ENCODE results near the gene CUX1. TPM values are rescaled to one million over a fixed set of nuclear protein-coding genes. Genes with fewer than 3 reads are reported as not detected.

The CUX1 gene
- total RNA-seq, 8 experiments from 2014 or later = 9.2 to 52.7 (median 24.2) TPM

DNA sequence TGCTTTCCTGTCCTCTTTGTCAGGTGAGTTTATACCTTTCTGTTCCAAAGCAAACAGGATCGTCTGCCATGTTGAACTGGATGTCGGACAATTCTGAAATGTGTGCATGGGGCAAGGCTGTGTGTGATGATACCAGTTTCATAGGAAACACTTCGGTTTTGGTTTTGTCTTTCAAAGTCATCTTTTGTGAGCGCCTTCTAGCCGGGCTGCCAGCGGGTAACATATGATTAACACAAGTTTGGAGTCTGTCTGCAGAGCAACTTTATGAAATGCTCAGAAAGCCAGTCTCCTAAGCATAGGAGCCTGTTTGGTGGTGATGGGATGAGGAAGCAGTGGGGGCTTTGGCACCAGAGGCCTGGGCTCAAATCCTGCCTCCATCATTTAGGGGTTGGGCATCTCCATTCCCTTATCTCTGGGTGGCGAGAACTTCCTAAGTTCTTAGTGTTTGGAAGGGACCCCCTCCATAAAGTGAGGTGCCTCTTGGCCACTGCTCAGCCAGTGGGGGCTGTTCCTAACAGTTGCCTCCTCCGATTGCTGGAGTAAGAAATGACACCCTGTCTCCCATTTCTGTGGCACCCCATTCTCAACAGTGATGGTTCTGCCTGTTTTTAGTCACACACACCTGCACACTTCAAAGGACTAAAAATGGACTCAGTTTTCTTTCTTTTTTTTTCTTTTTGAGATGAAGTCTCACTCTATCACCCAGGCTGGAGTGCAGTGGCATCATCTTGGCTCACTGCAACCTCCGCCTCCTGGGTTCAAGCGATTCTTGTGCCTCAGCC is 36.8 kb downstream of the CUX1 start:
- Histone ChIP-seq H3K4me1 (replicated peaks in 1 of 2) (peaks cover 14 to 28% of the 10 kb centered on the region in 2 donors), H3K4me3 (no peak overlapping the region), H3K27ac (no peak overlapping the region)
- in situ Hi-C loops (cut with MboI; ENCODE audit: low pct_unique_long_range_greater_than_20kb in 2 of 9, low sequenced_read_pairs in 9 of 9, unreplicated experiment in 9 of 9) = no loop called here
- 82 to 100% (median 97%) methylated on average over 1 to 9 of the region's 10 CpGs; no CpG with 5 or more reads in 2 of the 10 experiments for WGBS, 10 experiments
- ATAC-seq (replicated peaks in 6 of 8) = no peak

DNA sequence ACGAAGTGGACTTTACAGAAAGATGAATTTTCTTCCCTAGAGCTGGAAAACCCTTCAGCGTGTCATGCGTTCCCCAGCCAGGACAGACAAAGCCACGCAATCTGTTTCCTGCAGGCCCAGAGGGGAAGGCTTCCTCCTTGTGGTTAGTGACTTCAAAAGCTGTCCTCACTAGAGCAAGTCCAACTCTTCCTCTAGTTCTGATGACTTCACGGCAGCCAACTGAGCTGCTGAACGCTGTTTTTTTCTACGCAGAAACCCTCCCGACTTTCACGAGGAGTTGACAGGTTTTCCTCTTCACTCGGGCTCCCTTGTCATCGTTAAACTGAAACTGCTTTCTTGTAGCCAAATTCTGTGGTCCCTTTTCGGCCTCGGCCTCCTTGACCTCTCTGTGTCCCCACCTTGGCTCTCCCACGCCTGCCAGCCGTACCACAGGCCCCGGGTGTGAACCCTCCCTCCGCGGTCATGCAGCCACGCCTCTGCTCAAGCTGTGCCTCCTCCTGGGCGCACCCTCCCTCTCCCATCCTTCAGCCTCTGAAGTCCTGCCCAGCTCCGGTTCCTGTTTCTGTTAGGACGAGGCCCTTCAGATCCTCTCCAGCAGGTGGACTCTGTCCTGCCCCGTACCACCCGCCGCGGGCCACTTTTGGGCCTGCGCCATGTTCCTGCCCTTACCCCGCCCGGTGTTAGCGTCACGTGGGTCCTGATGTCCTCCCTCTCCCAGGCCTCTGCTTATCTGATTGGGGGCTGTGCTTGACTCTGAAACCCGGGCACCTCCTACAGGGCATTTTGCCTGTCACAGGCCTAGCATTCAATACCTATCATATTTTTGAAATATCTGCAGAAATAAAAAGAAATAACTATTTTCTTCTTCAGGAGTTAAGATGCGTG is 39.3 kb downstream of the CUX1 start:
- WGBS, 10 experiments = 0 to 100% (median 67%) methylated on average over 1 to 26 of the region's 33 CpGs
- peak overlapping the region in 1 of 2 donors; percentile 13 for H3K27ac ChIP-seq
- in situ Hi-C loops (cut with MboI; ENCODE audit: low pct_unique_long_range_greater_than_20kb in 2 of 9, low sequenced_read_pairs in 9 of 9, unreplicated experiment in 9 of 9) = no loop called here
- peaks cover 25 to 42% of the 10 kb centered on the region in 2 donors for H3K4me1 ChIP-seq (replicated peaks in 1 of 2)
- no peak overlapping the region for H3K4me3 ChIP-seq
- ATAC-seq (replicated peaks in 6 of 8) = peak; percentile 33 to 94 (median 74)

DNA sequence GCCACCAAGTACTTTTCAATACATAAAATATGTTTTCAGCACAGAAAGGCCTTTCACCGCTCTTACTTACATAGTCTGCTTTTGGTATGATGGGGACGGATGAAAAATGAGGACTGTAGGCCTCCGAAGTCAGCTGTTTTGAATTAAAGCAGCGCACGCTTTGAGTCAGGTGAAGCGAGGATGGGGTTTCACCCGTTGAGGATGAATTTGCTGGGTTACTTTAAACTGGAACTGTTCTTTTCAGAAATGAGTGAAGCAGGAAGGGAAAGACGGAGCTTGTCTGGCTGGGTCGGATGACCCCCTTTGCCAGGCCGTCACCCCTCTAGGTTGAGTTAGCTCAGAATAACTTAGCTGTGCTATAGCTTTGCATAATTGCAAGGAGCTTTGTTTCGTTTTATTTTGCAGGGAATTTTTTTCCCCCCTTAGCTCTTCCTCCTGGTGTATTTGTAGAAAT is 40.0 kb downstream of the CUX1 start:
- WGBS, 10 experiments = 79 to 100% (median 95%) methylated on average over 1 to 9 of the region's 11 CpGs
- peaks cover 29 to 49% of the 10 kb centered on the region in 2 donors for H3K4me1 ChIP-seq (replicated peaks in 1 of 2)
- H3K4me3 ChIP-seq = no peak overlapping the region
- in situ Hi-C loops (cut with MboI; ENCODE audit: low pct_unique_long_range_greater_than_20kb in 2 of 9, low sequenced_read_pairs in 9 of 9, unreplicated experiment in 9 of 9) = no loop called here
- ATAC-seq (replicated peaks in 6 of 8) = no peak
- peak overlapping the region in 1 of 2 donors; percentile 14 for H3K27ac ChIP-seq

DNA sequence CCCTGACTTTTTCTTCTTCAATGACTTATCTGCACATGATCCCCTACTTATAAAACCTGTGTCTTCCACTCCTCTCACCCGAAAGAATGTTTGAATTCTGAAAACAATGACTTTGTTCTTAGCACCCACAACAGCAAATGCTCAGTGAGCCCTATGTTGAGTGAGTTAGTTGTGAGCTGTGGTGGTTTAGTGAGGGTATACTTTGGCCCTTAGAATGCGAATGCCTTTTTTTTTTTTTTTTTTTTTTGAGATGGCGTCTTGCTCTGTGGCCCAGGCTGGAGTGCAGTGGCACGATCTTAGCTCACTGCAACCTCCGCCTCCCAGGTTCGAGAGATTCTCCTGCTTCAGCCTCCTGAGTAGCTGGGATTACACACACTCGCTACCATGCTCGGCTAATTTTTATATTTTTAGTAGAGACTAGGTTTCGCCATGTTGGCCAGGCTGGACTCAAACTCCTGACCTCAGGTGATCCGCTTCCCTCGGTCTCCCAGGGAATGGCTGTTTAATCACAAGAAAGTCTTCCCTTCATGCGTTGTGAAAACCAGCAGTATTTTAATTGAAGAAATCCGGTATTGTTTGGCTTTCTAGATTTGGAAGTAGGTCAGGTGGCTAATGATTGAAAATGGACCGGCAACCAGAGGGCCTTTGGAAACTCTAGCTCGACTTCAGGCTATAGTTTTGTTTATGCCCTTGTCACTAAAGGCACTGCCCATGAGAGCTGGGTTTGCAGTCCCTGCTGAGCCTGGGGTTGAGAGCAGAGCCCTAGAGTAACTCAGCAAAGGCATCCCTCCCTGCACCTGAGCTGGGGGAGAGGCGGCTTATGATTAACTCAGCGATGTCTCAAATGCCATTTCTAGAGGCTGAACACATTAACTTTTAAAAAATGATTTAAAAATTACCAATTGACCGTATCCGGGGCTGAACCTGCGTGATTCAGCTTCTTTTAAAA is 41.3 kb downstream of the CUX1 start:
- Histone ChIP-seq H3K4me3 (no peak overlapping the region), H3K27ac (no peak overlapping the region), H3K4me1 (replicated peaks in 1 of 2) (peaks cover 30 to 57% of the 10 kb centered on the region in 2 donors)
- peak in 6 of 8 experiments; percentile 7 to 55 (median 44) for ATAC-seq (replicated peaks in 6 of 8)
- in situ Hi-C loops (cut with MboI; ENCODE audit: low pct_unique_long_range_greater_than_20kb in 2 of 9, low sequenced_read_pairs in 9 of 9, unreplicated experiment in 9 of 9) = no loop called here
- 60 to 100% (median 70%) methylated on average over 1 to 14 of the region's 20 CpGs for WGBS, 10 experiments

DNA sequence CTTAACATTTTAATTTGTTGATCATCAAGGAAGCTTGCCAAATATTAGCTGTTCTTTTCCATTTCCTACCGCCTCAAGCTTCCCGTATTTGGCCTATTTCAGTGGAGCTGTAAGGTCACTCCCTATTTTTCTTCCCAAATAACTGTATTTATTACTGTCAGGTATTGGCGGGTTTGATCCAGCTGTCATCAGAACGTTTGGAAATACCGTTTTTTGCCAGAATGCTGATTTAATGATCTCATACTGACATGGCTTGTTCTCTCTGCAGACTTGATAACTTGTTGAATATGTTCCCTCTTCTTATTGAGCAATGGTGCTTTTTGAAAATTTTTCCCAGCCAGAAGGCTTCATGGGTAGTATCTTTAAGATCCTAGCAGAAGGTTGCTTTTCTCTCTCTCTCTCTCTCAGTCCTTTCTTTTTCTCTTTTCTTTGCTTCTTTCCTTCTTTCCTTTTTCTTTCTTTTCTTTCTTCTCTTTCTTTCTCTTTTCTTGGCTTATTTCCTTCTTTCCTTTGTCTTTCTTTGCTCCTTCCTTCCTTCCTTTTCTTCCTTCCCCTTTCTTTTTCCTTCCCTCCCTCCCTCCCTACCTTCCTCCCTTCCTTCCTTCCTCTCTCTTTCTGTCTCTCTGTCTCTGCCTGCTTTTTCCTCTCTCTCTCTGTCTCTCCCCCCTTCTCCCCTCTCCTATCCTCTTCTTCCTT is 42.1 kb downstream of the CUX1 start:
- 5 to 100% (median 57%) methylated on average over 1 to 5 of the region's 5 CpGs; no CpG with 5 or more reads in 1 of the 10 experiments for WGBS, 10 experiments
- Histone ChIP-seq H3K27ac (no peak overlapping the region), H3K4me1 (replicated peaks in 1 of 2) (peaks cover 30 to 57% of the 10 kb centered on the region in 2 donors), H3K4me3 (no peak overlapping the region)
- ATAC-seq (replicated peaks in 6 of 8) = peak in 1 of 8 experiments; percentile 52
- in situ Hi-C loops (cut with MboI; ENCODE audit: low pct_unique_long_range_greater_than_20kb in 2 of 9, low sequenced_read_pairs in 9 of 9, unreplicated experiment in 9 of 9) = no loop called here

DNA sequence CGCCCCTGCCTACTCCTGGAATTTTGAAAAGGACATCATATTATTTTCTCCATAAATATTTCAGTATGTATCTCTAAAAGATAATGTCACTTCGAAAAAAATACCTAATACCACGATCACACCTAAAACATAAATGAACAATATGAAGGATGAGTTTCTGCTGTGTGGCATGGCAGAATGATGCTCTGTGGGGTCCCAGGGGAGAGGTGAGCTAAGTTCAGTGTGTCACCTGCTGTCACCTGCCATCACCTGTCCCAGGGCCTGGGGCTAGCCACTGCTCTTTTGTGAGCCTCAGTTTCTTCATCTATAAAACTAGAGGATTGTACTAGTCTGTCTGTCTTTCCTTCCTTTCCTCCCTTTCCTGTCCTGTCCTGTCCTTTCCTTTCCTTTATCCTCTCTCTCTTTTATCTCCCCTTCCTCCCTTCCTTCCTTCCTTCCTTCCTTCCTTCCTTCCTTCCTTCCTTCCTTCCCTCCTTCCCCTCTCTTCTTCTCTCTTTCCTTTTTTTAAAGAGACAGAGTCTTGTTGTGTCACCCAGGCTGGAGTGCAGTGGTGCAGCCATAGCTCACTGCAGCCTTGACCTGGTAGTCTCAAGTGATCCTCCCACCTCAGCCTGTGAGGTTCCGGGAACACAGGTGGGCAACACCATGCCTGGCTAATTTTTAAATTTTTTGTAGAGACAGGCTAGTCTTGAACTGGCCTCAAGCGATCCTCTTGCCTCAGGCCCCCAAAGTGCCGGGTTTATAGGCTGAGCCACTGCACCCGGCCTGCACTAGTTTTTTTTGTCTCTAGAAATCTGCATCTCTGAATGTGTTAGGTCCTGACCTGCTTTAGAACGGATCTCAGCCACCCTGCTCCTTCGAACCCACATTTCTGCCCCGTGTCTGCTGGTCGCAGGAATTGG is 43.1 kb downstream of the CUX1 start:
- Histone ChIP-seq H3K4me3 (no peak overlapping the region), H3K4me1 (replicated peaks in 1 of 2) (peaks cover 30 to 53% of the 10 kb centered on the region in 2 donors), H3K27ac (peak overlapping the region in 1 of 2 donors; percentile 19)
- in situ Hi-C loops (cut with MboI; ENCODE audit: low pct_unique_long_range_greater_than_20kb in 2 of 9, low sequenced_read_pairs in 9 of 9, unreplicated experiment in 9 of 9) = no loop called here
- 35 to 100% (median 65%) methylated on average over 2 to 9 of the region's 11 CpGs; no CpG with 5 or more reads in 2 of the 10 experiments for WGBS, 10 experiments
- ATAC-seq (replicated peaks in 6 of 8) = peak in 3 of 8 experiments; percentile 31 to 45 (median 32)

DNA sequence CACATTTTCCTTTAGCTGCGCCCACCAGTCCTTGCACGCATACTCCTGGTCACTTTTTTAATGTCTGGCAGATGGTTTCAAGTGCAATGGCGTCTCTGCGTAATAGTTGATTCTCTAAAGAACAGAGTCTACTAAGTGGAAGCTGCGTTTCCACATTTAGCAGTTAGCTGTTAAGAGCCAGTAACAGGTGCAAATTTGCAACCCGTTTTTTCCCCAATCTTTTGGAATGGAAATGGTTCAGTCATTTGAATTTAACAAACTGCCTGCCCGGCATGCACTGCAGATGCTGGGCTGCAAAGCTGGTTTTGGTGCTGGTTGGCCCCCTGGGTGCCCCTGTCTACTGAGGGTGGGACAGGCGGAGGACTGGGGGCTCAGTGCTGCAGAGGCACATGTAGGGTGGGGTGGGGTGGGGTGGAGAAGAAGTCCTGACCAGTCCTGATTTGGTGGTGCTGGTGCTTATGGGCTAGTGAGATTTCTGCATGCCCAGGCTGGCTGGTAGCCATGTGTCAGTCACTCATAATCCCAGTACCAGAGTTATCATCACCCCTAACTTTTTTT is 43.9 kb downstream of the CUX1 start:
- Histone ChIP-seq H3K27ac (peak overlapping the region in 1 of 2 donors; percentile 19), H3K4me1 (replicated peaks in 1 of 2) (peaks cover 30 to 46% of the 10 kb centered on the region in 2 donors), H3K4me3 (no peak overlapping the region)
- 28 to 92% (median 73%) methylated on average over 1 to 7 of the region's 8 CpGs; no CpG with 5 or more reads in 2 of the 10 experiments for WGBS, 10 experiments
- peak in 3 of 8 experiments; percentile 12 to 13 (median 12) for ATAC-seq (replicated peaks in 6 of 8)
- in situ Hi-C loops (cut with MboI; ENCODE audit: low pct_unique_long_range_greater_than_20kb in 2 of 9, low sequenced_read_pairs in 9 of 9, unreplicated experiment in 9 of 9) = no loop called here

DNA sequence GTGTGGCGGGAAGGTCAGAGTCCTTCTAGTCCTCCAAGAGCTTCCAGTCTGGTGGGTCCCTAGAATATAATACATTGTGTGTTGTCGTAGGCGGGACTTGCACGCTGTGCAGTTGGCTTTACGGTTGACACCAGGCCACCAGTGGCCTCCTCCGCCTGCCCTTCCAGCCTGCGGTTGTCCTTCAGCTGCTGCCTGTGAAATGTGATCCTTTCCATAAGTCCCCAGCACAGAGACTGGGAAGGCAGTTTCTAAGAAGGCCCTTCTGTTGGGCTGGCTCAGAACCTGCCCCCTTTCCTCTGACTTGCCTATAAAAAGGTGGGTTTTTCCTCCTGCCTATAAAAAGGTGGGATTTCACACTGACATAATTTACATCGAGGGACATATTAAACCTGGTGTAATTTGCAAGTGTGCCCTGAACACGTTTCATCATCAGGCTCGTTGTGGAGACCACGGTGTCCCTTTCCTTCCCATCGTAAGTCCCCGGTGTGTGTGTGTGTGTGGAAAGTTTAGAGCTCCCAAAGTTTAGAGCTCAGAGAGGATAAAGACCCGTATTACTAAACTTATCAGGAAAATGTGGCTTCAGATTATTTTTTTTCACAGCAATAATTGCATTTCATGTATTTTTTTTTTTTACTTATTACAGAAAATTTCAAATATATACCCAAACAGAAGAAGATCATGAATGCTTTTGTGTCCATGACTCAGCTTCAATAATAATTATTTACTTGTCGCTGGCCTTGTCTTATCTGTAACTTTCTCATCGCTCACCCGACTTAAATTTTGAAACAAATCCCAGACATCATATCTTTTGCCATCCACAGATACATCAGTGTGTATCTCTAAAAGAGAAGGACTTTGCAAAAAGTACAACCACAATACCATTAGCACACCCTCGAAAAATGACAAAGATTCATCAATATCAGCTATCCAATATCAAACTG is 45.1 kb downstream of the CUX1 start:
- 66 to 93% (median 86%) methylated on average over 3 to 15 of the region's 18 CpGs for WGBS, 10 experiments
- peak overlapping the region in 1 of 2 donors; percentile 37 for H3K27ac ChIP-seq
- H3K4me3 ChIP-seq = no peak overlapping the region
- in situ Hi-C loops (cut with MboI; ENCODE audit: low pct_unique_long_range_greater_than_20kb in 2 of 9, low sequenced_read_pairs in 9 of 9, unreplicated experiment in 9 of 9) = no loop called here
- peaks cover 23 to 36% of the 10 kb centered on the region in 2 donors for H3K4me1 ChIP-seq (replicated peaks in 1 of 2)
- no peak for ATAC-seq (replicated peaks in 6 of 8)

DNA sequence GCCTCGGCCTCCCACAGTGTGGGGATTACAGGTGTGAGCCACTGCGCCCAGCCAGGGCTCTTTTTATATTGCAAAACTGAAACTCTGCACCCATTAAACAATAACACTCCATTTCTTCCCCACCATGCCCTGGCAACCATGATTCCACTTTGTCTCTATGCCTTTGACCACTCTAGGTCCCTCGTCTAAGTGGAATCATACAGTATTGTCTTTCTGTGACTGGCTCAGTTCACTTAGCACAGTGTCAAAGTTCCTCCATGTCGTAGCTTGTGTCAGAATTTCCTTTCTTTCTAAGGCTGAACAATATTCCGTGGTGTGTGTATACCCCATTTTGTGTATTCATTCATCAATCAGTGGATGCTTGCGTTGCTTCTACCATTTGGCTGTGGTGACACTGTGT is 46.2 kb downstream of the CUX1 start:
- in situ Hi-C loops (cut with MboI; ENCODE audit: low pct_unique_long_range_greater_than_20kb in 2 of 9, low sequenced_read_pairs in 9 of 9, unreplicated experiment in 9 of 9) = no loop called here
- WGBS, 10 experiments = 91 to 100% (median 98%) methylated on average over 1 to 5 of the region's 6 CpGs; no CpG with 5 or more reads in 2 of the 10 experiments
- Histone ChIP-seq H3K4me1 (replicated peaks in 1 of 2) (peaks cover 28 to 41% of the 10 kb centered on the region in 2 donors), H3K4me3 (no peak overlapping the region), H3K27ac (no peak overlapping the region)
- ATAC-seq (replicated peaks in 6 of 8) = no peak

DNA sequence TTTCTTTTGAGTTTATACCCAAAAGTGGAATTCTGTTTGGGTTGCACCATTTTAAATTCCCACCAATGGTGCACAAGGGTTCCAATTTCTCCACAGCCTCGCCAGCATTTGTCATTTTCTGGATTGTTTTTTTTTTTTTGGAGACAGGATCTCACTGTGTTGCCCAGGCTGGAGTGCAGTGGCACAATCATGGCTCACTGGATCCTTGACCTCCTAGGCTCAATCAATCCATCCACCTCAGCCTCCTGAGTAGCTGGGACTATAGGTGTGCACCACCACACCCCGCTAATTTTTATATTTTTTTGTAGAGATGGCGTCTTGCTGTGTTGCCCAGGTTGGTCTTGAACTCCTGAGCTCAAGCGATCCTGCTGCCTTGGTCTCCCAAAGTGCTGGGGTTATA is 46.6 kb downstream of the CUX1 start:
- in situ Hi-C loops (cut with MboI; ENCODE audit: low pct_unique_long_range_greater_than_20kb in 2 of 9, low sequenced_read_pairs in 9 of 9, unreplicated experiment in 9 of 9) = no loop called here
- Histone ChIP-seq H3K4me1 (replicated peaks in 1 of 2) (peaks cover 29 to 41% of the 10 kb centered on the region in 2 donors), H3K27ac (no peak overlapping the region), H3K4me3 (no peak overlapping the region)
- WGBS, 10 experiments = 83 to 100% (median 93%) methylated on average over 1 to 4 of the region's 4 CpGs; no CpG with 5 or more reads in 1 of the 10 experiments
- ATAC-seq (replicated peaks in 6 of 8) = no peak

Data from motor neuron (in vitro differentiated cells).